PC-9 (cell line): ENCODE data around the gene IFNA1. TPM values are rescaled to one million over a fixed set of nuclear protein-coding genes. Genes with fewer than 3 reads are reported as not detected.

Experiments used
- BruUV-seq: library from RNA; stranded (reverse); fragments of 400-500 nt; replicated peaks from 2 replicates; lab custom pipeline; 2021; lab: Mats Ljungman, UMichigan
- CTCF ChIA-PET: fragments of 300-600 bp; sonication (Branson Sonifier 250); formaldehyde crosslinking; loops from one replicate; lab custom pipeline; 2022; ENCODE audit warnings: antibody characterized with exemption; lab: Charles Lee
- POLR2A ChIA-PET: fragments of 300-600 bp; sonication (Branson Sonifier 250); formaldehyde crosslinking; loops from one replicate; lab custom pipeline; 2022; ENCODE audit warnings: antibody characterized with exemption; ENCODE audit not compliant: unreplicated experiment; lab: Charles Lee
- DNase-seq, 2 experiments: peaks; one replicate each; pipeline versions ENCODE4 v3.0.0 to v3.0.0-alpha.2; 2015 to 2022; ENCODE audit warnings: mixed read lengths in 1 of 2
- H2AFZ ChIP-seq: fragments of 200-600 bp; sonication (generic); 2 replicates; pipeline ENCODE4 v1.8.1; 2017; ENCODE audit warnings: antibody characterized with exemption
- H3F3A ChIP-seq: fragments of 200-600 bp; sonication (generic); 2 replicates; pipeline ENCODE4 v1.8.1; 2017; ENCODE audit warnings: antibody characterized with exemption, mild to moderate bottlenecking, low read depth; ENCODE audit not compliant: insufficient read depth
- H3K27ac ChIP-seq: fragments of 200-600 bp; sonication (generic); 2 replicates; pipeline ENCODE4 v1.6.1; 2016; ENCODE audit warnings: mixed run types
- H3K27me3 ChIP-seq: fragments of 200-600 bp; sonication (generic); 2 replicates; pipeline ENCODE4 v1.6.1; 2016; ENCODE audit warnings: low read depth, mixed run types; ENCODE audit not compliant: insufficient read depth
- H3K36me3 ChIP-seq: fragments of 200-600 bp; sonication (generic); 2 replicates; pipeline ENCODE4 v1.6.1; 2016; ENCODE audit warnings: low read depth, mixed run types
- H3K4me1 ChIP-seq: fragments of 200-600 bp; sonication (generic); replicated peaks from 2 replicates; pipeline ENCODE4 v1.6.1; 2016; ENCODE audit warnings: mixed run types; ENCODE audit not compliant: insufficient read depth
- H3K4me2 ChIP-seq: fragments of 200-600 bp; sonication (generic); 2 replicates; pipeline ENCODE4 v1.6.1; 2017; ENCODE audit warnings: mixed run types
- H3K4me3 ChIP-seq: fragments of 200-600 bp; sonication (generic); 2 replicates; pipeline ENCODE4 v1.6.1; 2016; ENCODE audit warnings: mixed run types
- H3K79me2 ChIP-seq: fragments of 200-600 bp; sonication (generic); 2 replicates; pipeline ENCODE4 v1.6.1; 2017; ENCODE audit warnings: low read depth, mixed run types
- H3K9me2 ChIP-seq: fragments of 200-600 bp; sonication (generic); 2 replicates; pipeline ENCODE4 v1.8.1; 2017; ENCODE audit warnings: mild to moderate bottlenecking; ENCODE audit not compliant: insufficient read depth
- H3K9me3 ChIP-seq: fragments of 200-600 bp; sonication (generic); 2 replicates; pipeline ENCODE4 v1.8.1; 2016; ENCODE audit warnings: low read depth; ENCODE audit not compliant: insufficient read depth
- H4K20me1 ChIP-seq: fragments of 200-600 bp; sonication (generic); 2 replicates; pipeline ENCODE4 v1.8.1; 2017; ENCODE audit not compliant: insufficient read depth
- CTCF ChIP-seq: fragments of 200-600 bp; sonication (generic); conservative IDR thresholded peaks from 2 replicates; pipeline ENCODE4 v1.6.1; 2017; ENCODE audit warnings: mixed run types, antibody characterized with exemption, mild to moderate bottlenecking, moderate library complexity
- EZH2 ChIP-seq: fragments of 200-600 bp; sonication (generic); IDR thresholded peaks from 2 replicates; pipeline ENCODE4 v1.8.0; 2017; ENCODE audit warnings: antibody characterized with exemption, low read depth
- intact Hi-C: fragments of 100-400 bp; cut with micrococcal nuclease; formaldehyde crosslinking; loops from one replicate; pipeline ENCODE4 v1.10.0; 2022; ENCODE audit not compliant: unreplicated experiment
- total RNA-seq: library from RNA; stranded (reverse); gene quantifications from 2 replicates; pipeline ENCODE4 v1.2.3, GENCODE V29; 2021

Gene IFNA1
- total RNA-seq, 1 experiment from 2014 or later: not detected

GRCh38 chr9:21452681-21453080 is 12.4 kb downstream of the IFNA1 start:
- Histone ChIP-seq H3K4me3 (no peak overlapping the region), H3K9me2 (no peaks in the 10 kb centered on the region), H3F3A (no peaks in the 10 kb centered on the region), H3K36me3 (no peaks in the 10 kb centered on the region), H3K27me3 (no peaks in the 10 kb centered on the region), H2AFZ (no peak overlapping the region), H3K79me2 (no peaks in the 10 kb centered on the region), H4K20me1 (no peaks in the 10 kb centered on the region), H3K4me1 (peaks cover 14% of the 10 kb centered on the region), H3K4me2 (no peak overlapping the region), H3K9me3 (no peaks in the 10 kb centered on the region), H3K27ac (no peak overlapping the region)
- CTCF ChIA-PET: interaction anchor here (1.1 kb wide), 1 partner anchor 199 kb away, joined by 3 read pairs; no protein-coding TSS in a partner anchor
- POLR2A ChIA-PET: no interaction called here
- intact Hi-C loops: no loop called here
- no peak for DNase-seq
- TF ChIP-seq CTCF (no peak), EZH2 (no peak)
- BruUV-seq: no TSS peak

- ChIA-PET POLR2A (no interaction called here), CTCF (no interaction called here)
- Histone ChIP-seq H3K9me3 (no peaks in the 10 kb centered on the region), H3K27ac (peak overlapping the region; percentile 22; the same call in 1 of the 2 replicates), H3K4me3 (no peak overlapping the region), H3K36me3 (no peaks in the 10 kb centered on the region), H3K9me2 (no peaks in the 10 kb centered on the region), H3K4me2 (peak overlapping the region; percentile 23; the same call in 1 of the 2 replicates), H4K20me1 (no peaks in the 10 kb centered on the region), H3K27me3 (no peaks in the 10 kb centered on the region), H3F3A (no peaks in the 10 kb centered on the region), H3K4me1 (peaks cover 14% of the 10 kb centered on the region), H3K79me2 (no peaks in the 10 kb centered on the region), H2AFZ (no peak overlapping the region)
- peak in 1 of 2 experiments; percentile 59 for DNase-seq
- intact Hi-C loops: no loop called here
- BruUV-seq: no TSS peak
- TF ChIP-seq EZH2: no peak
- no peak for TF ChIP-seq CTCF
These were observed 13.9 kb downstream of the IFNA1 start for GRCh38 chr9:21454149-21454548.

GRCh38 chr9:21455320-21455719 is 15.1 kb downstream of the IFNA1 start:
- no peaks in the 10 kb centered on the region for H3K27me3 ChIP-seq
- intact Hi-C loops: no loop called here
- no TSS peak for BruUV-seq
- H4K20me1 ChIP-seq: no peaks in the 10 kb centered on the region
- ChIA-PET POLR2A (interaction anchor here (0.6 kb wide), 1 partner anchor 1865 kb away, joined by 7 read pairs; no protein-coding TSS in a partner anchor), CTCF (no interaction called here)
- no peaks in the 10 kb centered on the region for H3K9me3 ChIP-seq
- H3K4me1 ChIP-seq: peaks cover 14% of the 10 kb centered on the region
- H3K4me3 ChIP-seq: no peak overlapping the region
- no peak overlapping the region for H3K27ac ChIP-seq
- no peaks in the 10 kb centered on the region for H3K79me2 ChIP-seq
- H3K4me2 ChIP-seq: no peak overlapping the region
- H3K9me2 ChIP-seq: no peaks in the 10 kb centered on the region
- no peaks in the 10 kb centered on the region for H3F3A ChIP-seq
- H3K36me3 ChIP-seq: no peaks in the 10 kb centered on the region
- H2AFZ ChIP-seq: no peak overlapping the region
- no peak for DNase-seq
- peak; percentile 65 for TF ChIP-seq CTCF
- TF ChIP-seq EZH2: no peak
